ENCODE data around the gene CMTM5. TPM values are rescaled to one million over a fixed set of nuclear protein-coding genes. Genes with fewer than 3 reads are reported as not detected.
"Not testable (repeated sequence)": the region's sequence is repeated elsewhere in the genome, so short reads cannot be mapped to it uniquely, and the experiment has no call there.

CMTM5 gene
- polyA plus RNA-seq, 3 donors from 2014 or later: 0.27 to 4.0 TPM; not detected in 1

- DNase-seq: no peak
- H3K4me3 Mint-ChIP-seq: no peak overlapping the region
- no peaks in the 10 kb centered on the region for H3K36me3 Mint-ChIP-seq
- H3K27me3 Mint-ChIP-seq (ENCODE audit: low read depth in 3 of 3): peaks cover 0 to 13% (median 2%) of the 10 kb centered on the region in 3 donors
- no peaks in the 10 kb centered on the region for H3K9me3 Mint-ChIP-seq
- H3K4me1 Mint-ChIP-seq: no peaks in the 10 kb centered on the region
- H3K27ac Mint-ChIP-seq: no peak overlapping the region
Measured at GRCh38 chr14:23386999-23387398, 10.2 kb downstream of the CMTM5 start.

- Mint-ChIP-seq H3K36me3 (no peaks in the 10 kb centered on the region), H3K27ac (no peak overlapping the region), H3K27me3 (ENCODE audit: low read depth in 3 of 3) (peaks cover 2 to 9% (median 2%) of the 10 kb centered on the region in 3 donors), H3K4me1 (no peaks in the 10 kb centered on the region), H3K9me3 (no peaks in the 10 kb centered on the region), H3K4me3 (no peak overlapping the region)
- DNase-seq: no peak
Measured at GRCh38 chr14:23387916-23388882, 11.4 kb downstream of the CMTM5 start.

GRCh38 chr14:23388996-23389395 is 12.2 kb downstream of the CMTM5 start:
- DNase-seq: no peak
- Mint-ChIP-seq H3K4me1 (no peaks in the 10 kb centered on the region), H3K27me3 (ENCODE audit: low read depth in 3 of 3) (peaks cover 2 to 9% (median 4%) of the 10 kb centered on the region in 3 donors), H3K4me3 (no peak overlapping the region), H3K36me3 (no peaks in the 10 kb centered on the region), H3K27ac (no peak overlapping the region), H3K9me3 (no peaks in the 10 kb centered on the region)

GRCh38 chr14:23389396-23389795 is 12.6 kb downstream of the CMTM5 start:
- no peak for DNase-seq
- Mint-ChIP-seq H3K4me3 (no peak overlapping the region), H3K36me3 (no peaks in the 10 kb centered on the region), H3K9me3 (no peaks in the 10 kb centered on the region), H3K27me3 (ENCODE audit: low read depth in 3 of 3) (peaks cover 0 to 9% (median 4%) of the 10 kb centered on the region in 3 donors), H3K4me1 (no peaks in the 10 kb centered on the region), H3K27ac (no peak overlapping the region)

- H3K36me3 Mint-ChIP-seq; H3K4me3 Mint-ChIP-seq; H3K4me1 Mint-ChIP-seq; H3K27ac Mint-ChIP-seq; H3K27me3 Mint-ChIP-seq (ENCODE audit: low read depth in 3 of 3); H3K9me3 Mint-ChIP-seq; DNase-seq: not testable (repeated sequence)
Measured at GRCh38 chr14:23389871-23390270, 13.0 kb downstream of the CMTM5 start.

GRCh38 chr14:23392613-23393012 is 15.8 kb downstream of the CMTM5 start:
- H3K4me1 Mint-ChIP-seq: no peaks in the 10 kb centered on the region
- no peak overlapping the region for H3K27ac Mint-ChIP-seq
- no peak for DNase-seq
- H3K27me3 Mint-ChIP-seq (ENCODE audit: low read depth in 3 of 3): peaks cover 0 to 6% (median 5%) of the 10 kb centered on the region in 3 donors
- H3K4me3 Mint-ChIP-seq: no peak overlapping the region
- no peaks in the 10 kb centered on the region for H3K36me3 Mint-ChIP-seq
- H3K9me3 Mint-ChIP-seq: no peaks in the 10 kb centered on the region

GRCh38 chr14:23396126-23396525 is 19.3 kb downstream of the CMTM5 start:
- no peaks in the 10 kb centered on the region for H3K4me1 Mint-ChIP-seq
- peaks cover 0 to 5% (median 5%) of the 10 kb centered on the region in 3 donors for H3K27me3 Mint-ChIP-seq (ENCODE audit: low read depth in 3 of 3)
- no peak overlapping the region for H3K4me3 Mint-ChIP-seq
- DNase-seq: no peak
- H3K36me3 Mint-ChIP-seq: no peaks in the 10 kb centered on the region
- H3K9me3 Mint-ChIP-seq: no peaks in the 10 kb centered on the region
- no peak overlapping the region for H3K27ac Mint-ChIP-seq

GRCh38 chr14:23396781-23397407 is 20.0 kb downstream of the CMTM5 start:
- DNase-seq: no peak
- Mint-ChIP-seq H3K27me3 (ENCODE audit: low read depth in 3 of 3) (peaks cover 0 to 5% (median 5%) of the 10 kb centered on the region in 3 donors), H3K4me3 (no peak overlapping the region), H3K9me3 (no peaks in the 10 kb centered on the region), H3K36me3 (no peaks in the 10 kb centered on the region), H3K27ac (no peak overlapping the region), H3K4me1 (no peaks in the 10 kb centered on the region)

- no peak for DNase-seq
- Mint-ChIP-seq H3K4me3 (no peak overlapping the region), H3K9me3 (no peaks in the 10 kb centered on the region), H3K36me3 (no peaks in the 10 kb centered on the region), H3K27me3 (ENCODE audit: low read depth in 3 of 3) (peaks cover 0 to 5% (median 3%) of the 10 kb centered on the region in 3 donors), H3K4me1 (no peaks in the 10 kb centered on the region), H3K27ac (no peak overlapping the region)
Measured at GRCh38 chr14:23398348-23398747, 21.5 kb downstream of the CMTM5 start.

- no peaks in the 10 kb centered on the region for H3K9me3 Mint-ChIP-seq
- no peaks in the 10 kb centered on the region for H3K4me1 Mint-ChIP-seq
- H3K27ac Mint-ChIP-seq: no peak overlapping the region
- DNase-seq: no peak
- no peak overlapping the region for H3K4me3 Mint-ChIP-seq
- peaks cover 0 to 3% (median 3%) of the 10 kb centered on the region in 3 donors for H3K27me3 Mint-ChIP-seq (ENCODE audit: low read depth in 3 of 3)
- H3K36me3 Mint-ChIP-seq: no peaks in the 10 kb centered on the region
Measured at GRCh38 chr14:23399136-23399535, 22.3 kb downstream of the CMTM5 start.

GRCh38 chr14:23399591-23399990 is 22.7 kb downstream of the CMTM5 start:
- H3K9me3 Mint-ChIP-seq: no peaks in the 10 kb centered on the region
- peaks cover 0 to 3% (median 3%) of the 10 kb centered on the region in 3 donors for H3K27me3 Mint-ChIP-seq (ENCODE audit: low read depth in 3 of 3)
- no peaks in the 10 kb centered on the region for H3K4me1 Mint-ChIP-seq
- no peak overlapping the region for H3K4me3 Mint-ChIP-seq
- no peak for DNase-seq
- no peaks in the 10 kb centered on the region for H3K36me3 Mint-ChIP-seq
- no peak overlapping the region for H3K27ac Mint-ChIP-seq

GRCh38 chr14:23400496-23401149 is 23.8 kb downstream of the CMTM5 start:
- not testable (repeated sequence) for H3K27ac Mint-ChIP-seq

GRCh38 chr14:23401291-23401690 is 24.4 kb downstream of the CMTM5 start:
- Mint-ChIP-seq H3K36me3 (no peaks in the 10 kb centered on the region), H3K9me3 (no peaks in the 10 kb centered on the region), H3K4me3 (no peak overlapping the region), H3K27ac (no peak overlapping the region), H3K4me1 (no peaks in the 10 kb centered on the region), H3K27me3 (ENCODE audit: low read depth in 3 of 3) (peaks cover 0 to 3% (median 2%) of the 10 kb centered on the region in 3 donors)
- DNase-seq: no peak

More at GRCh38 chr14:23400496-23401149, 23.8 kb downstream of the CMTM5 start:
- H3K9me3 Mint-ChIP-seq; DNase-seq; H3K36me3 Mint-ChIP-seq; H3K27me3 Mint-ChIP-seq (ENCODE audit: low read depth in 3 of 3); H3K4me3 Mint-ChIP-seq; H3K4me1 Mint-ChIP-seq: not testable (repeated sequence)

All from immature natural killer cell (primary cell).